HS-5 (cell line): Measurements from ENCODE around the gene GMDS.
"Not testable (repeated sequence)": the region's sequence is repeated elsewhere in the genome, so short reads cannot be mapped to it uniquely, and the experiment has no call there.

Source experiments
- DNase-seq: peaks from one replicate; pipeline ENCODE4 v3.0.0-alpha.2; 2012; ENCODE audit warnings: low read depth

GMDS gene

GRCh38 chr6:1679031-1679687 is 566.2 kb downstream of the GMDS start:
- no peak for DNase-seq

DNA sequence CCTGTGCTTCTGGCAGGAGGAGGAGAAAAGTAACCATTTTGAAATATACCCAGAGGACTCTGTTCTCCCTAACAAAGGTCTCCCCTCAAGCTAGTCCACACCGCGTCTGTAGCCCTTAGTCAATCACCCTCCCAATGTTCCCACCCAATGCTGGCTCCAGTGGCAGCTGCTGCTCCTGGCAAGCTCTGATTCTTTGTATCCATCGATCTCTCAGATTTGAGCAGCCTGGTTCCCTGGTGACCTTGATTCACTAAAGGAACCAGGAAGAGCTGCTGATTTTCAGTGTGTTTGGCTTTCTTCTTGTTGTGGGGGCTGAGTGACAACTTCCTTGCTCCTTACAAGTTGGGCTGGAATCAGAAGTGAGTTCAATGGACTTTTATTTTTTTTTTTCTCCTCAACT is 567.2 kb downstream of the GMDS start:
- DNase-seq, result no peak

GRCh38 chr6:1672379-1672778 is 573.0 kb downstream of the GMDS start:
- no peak for DNase-seq

GRCh38 chr6:1670711-1671462 is 574.5 kb downstream of the GMDS start:
- no peak for DNase-seq

GRCh38 chr6:1669996-1670395 is 575.4 kb downstream of the GMDS start:
- DNase-seq, result no peak

GRCh38 chr6:1668456-1668855 is 576.9 kb downstream of the GMDS start:
- DNase-seq, result not testable (repeated sequence)

DNA sequence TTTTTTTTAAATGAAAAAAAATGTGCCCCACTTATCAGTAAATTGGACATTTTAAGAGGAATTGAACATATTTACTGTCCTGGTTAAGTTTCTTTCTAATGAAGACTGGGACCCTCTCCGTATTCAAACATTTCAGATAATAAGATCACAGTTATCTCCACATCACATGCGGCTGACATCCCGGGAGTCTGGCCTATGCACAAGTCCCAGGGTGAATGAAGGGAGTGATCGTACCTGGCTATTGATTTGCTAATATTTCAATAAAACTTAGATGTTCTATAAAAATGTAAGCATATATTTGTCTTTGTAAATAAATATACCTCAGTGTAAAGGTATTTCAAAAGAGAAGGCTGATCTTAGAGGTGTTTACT is 577.6 kb downstream of the GMDS start:
- no peak for DNase-seq

GRCh38 chr6:1667012-1667804 is 578.2 kb downstream of the GMDS start:
- no peak for DNase-seq

DNA sequence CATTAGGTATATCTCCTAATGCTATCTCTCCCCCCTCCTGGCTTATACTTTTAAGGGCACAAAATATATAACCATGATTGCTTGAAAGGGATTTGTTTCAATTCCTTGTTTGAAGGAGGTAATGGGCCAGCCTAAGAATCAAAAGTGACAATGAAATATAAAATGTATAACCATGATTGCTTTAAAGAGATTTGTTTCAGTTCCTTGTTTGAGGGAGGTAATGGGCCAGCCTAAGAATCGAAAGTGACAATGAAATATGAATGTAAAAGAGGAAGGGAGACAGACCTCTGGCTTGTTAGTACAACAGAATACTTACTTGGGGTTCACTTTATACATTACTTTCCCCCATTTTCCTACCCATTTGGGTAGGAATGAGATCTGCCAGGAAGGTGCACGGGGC is 580.2 kb downstream of the GMDS start:
- no peak for DNase-seq

DNA sequence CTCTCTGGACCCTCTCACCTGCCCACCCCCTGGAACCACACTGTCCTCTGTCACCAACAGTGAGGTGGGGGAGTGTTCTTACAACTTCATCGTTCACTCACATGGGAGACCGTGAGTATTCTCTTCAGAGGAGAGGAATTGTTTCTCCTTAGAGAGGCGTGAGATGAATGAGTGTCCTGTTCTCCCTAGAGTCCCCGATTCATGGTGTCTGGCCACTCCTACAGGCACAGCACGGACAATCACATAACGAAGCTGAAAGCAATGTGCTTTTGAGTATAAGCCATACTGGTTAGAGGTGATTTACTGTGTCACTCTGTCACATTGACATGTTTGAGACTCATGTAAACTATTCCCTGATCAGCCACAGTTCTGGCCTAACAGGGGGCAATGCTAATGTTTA is 581.1 kb downstream of the GMDS start:
- no peak for DNase-seq

DNA sequence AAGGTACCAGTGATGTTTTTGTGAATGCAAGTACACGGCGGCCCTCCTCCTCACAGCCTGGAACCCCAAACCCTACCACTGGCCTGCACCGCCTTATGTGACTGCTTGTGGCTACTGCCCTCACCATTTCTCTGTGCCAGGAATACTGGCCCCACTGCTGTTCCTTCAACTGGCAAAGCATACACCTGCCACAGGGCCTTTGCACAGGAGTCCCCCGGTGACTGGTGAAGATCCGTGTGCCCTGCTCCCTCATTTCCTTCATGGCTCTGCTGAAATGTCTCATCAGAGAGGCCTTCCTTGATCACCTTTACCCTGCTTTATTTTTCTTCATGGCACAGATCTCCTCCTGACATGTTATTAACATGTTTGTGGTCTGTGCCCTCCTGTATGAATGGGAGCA is 581.9 kb downstream of the GMDS start:
- DNase-seq, result no peak

- no peak for DNase-seq
Measured at GRCh38 chr6:1662534-1662933, 582.9 kb downstream of the GMDS start.

- DNase-seq, result no peak
Measured at GRCh38 chr6:1659816-1660215, 585.6 kb downstream of the GMDS start.

DNA sequence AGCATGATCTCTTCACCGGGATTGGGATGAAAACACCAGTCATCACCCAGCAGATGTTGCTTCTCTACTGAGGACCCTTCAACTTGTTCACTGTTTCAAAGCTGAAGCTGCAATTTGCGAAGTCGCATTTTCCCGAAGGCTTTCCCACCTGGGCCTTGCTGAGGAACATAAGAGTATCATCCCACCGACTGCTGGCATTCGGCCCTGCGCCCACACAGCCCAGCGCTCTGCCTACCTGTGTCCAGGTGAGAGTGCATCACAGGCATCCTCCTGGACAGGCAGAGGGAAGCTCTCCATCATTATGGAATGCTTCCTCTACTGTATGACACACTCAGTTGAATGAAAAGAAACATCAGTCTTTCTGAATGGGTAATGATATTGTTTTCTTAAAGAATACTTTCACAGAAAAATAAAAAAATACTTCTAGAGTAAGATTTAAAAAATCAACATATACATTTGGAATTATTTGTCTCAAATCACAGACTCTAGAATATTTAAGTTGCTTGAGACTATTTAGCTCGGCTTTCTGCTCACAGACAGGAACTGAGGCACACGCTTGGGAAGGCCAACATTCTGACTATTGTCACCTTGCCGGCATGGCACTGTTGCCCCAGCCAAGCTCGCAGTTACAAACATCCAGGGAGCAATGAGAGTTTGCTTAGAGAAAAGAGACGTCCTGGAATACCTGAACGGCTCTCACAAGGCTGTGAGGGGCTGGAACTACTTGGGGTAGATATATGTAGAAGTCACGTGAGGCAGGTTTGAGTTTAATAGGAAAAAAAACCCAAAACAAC is 587.0 kb downstream of the GMDS start:
- no peak for DNase-seq

GRCh38 chr6:1657771-1658165 is 587.6 kb downstream of the GMDS start:
- DNase-seq, result no peak

DNA sequence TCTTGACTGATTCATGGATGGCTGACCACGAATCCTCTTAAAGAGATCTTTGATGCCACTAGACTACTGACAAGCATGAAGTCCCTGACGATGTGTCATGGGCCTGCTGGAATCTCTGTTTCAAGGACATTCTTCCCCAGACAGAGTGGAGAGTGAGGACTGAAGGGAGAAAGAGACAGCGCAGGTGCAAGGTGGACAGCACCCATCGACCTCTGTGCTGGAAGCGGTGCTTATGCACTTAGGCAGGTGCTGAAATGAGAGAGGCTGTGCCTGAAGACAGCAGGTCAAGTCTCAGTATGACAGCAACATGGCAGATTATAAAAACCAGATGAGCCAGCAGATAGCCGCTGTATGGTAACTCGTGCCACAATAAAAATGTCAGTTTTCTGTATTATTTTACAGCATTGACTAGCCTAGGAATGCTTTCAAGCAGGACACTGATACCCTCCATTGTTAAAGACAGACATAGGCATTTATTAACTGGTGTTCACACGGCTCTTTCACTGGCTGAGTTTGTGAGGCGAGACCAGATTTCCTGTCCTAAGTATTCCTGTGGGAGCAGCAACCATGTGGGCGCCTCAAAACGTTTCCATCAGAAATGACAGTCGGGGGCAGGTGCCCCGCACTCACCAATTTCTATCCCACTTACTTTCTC is 588.2 kb downstream of the GMDS start:
- no peak for DNase-seq

GRCh38 chr6:1654054-1654453 is 591.4 kb downstream of the GMDS start:
- DNase-seq, result no peak

- DNase-seq, result no peak
Measured at GRCh38 chr6:1652842-1653241, 592.6 kb downstream of the GMDS start.

GRCh38 chr6:1651362-1651761 is 594.0 kb downstream of the GMDS start:
- DNase-seq, result no peak

DNA sequence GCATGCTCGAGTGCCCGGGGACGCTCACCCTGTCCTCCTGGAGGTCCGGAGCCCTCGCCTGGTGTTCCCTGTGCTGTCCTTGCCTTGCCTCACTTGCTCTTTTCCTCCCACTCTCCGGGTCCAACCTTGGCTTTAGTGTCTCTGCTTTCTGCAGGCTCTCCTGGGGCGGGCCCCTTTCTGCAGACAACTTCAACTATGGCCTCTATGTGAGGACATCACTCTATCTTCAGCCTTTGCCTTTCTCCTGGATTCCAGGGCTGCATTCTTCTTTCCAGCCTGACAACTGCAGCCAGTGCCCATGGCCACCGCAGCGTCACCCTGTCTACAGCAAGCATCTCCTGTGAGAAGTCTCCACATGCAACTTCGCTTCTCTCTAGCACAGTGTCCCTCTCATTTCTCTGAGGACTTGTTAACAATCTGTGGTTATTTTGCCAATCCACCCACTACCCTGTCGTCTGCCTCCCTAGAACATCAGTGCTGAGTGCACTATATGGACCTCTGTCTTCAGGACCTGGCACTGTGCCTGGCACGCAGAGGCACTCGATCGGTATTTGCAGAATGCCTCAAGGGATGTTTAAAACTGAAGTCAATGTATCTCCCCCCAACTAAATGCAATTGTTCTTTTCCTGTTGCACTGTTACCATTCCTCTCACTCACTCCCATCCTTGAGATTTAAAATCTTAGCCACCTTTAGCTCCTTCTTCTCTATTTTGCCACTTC is 599.8 kb downstream of the GMDS start:
- no peak for DNase-seq

GRCh38 chr6:1644516-1645060 is 600.8 kb downstream of the GMDS start:
- no peak for DNase-seq
